Measurements from ENCODE around the gene TES. TPM values are rescaled to one million over a fixed set of nuclear protein-coding genes. Genes with fewer than 3 reads are reported as not detected.
A peak's percentile ranks its signal among the peaks of the same experiment; 100 is the strongest.

The TES gene
- total RNA-seq, 6 experiments from 2014 or later: 6.0 to 22.3 (median 12.5) TPM

DNA sequence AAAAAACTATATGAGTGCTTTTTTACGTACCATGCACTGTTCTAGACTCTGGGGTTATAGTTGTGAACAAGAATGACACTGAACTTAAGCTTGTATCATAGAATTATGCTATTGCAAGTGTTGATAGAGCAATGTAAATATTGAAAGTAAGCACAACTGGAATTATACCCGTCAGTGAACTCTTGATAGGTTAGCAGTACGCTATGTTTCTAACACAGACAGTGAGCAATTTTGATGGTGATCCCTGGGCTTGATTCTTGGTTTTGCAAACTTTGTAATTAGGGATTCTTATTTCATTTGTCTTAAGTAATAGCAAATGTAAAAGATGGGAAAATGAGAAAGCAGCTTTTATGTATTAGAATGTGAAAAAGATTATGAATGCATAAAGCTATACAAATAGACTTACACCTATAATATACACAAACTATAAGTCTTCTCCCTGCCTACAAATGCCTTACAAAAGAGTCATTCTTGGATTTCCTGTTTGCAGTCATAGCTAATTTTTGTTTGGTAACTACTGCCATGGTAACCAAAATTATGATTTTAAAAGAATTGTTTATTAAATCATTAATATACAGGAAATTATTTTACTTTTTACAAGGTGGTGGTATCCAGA lies 6.7 kb downstream of the TES start:
- intact Hi-C loops (cut with DNase I): no loop called here
- no peaks in the 10 kb centered on the region for H3K9me3 ChIP-seq
- DNase-seq (no peak), ATAC-seq (peak; percentile 40 to 69 (median 58))
- peaks cover 0 to 41% (median 0%) of the 10 kb centered on the region in 4 donors for H3K4me1 ChIP-seq
- 41% methylated on average over 3 of the region's 3 CpGs for whole genome bisulfite sequencing (ENCODE audit: insufficient coverage, low coverage, low lambda C conversion rate, missing lambda C conversion rate)
- H3K27ac ChIP-seq: no peak overlapping the region
- H3K27me3 ChIP-seq: no peaks in the 10 kb centered on the region
- H3K4me3 ChIP-seq: no peak overlapping the region
- TF ChIP-seq, protein P1, sequence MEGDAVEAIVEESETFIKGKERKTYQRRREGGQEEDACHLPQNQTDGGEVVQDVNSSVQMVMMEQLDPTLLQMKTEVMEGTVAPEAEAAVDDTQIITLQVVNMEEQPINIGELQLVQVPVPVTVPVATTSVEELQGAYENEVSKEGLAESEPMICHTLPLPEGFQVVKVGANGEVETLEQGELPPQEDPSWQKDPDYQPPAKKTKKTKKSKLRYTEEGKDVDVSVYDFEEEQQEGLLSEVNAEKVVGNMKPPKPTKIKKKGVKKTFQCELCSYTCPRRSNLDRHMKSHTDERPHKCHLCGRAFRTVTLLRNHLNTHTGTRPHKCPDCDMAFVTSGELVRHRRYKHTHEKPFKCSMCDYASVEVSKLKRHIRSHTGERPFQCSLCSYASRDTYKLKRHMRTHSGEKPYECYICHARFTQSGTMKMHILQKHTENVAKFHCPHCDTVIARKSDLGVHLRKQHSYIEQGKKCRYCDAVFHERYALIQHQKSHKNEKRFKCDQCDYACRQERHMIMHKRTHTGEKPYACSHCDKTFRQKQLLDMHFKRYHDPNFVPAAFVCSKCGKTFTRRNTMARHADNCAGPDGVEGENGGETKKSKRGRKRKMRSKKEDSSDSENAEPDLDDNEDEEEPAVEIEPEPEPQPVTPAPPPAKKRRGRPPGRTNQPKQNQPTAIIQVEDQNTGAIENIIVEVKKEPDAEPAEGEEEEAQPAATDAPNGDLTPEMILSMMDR (IDR thresholded peaks at IDR 0.05): no peak
- TF ChIP-seq POLR2A (IDR thresholded peaks at IDR 0.05): no peak
- H3K36me3 ChIP-seq: no peaks in the 10 kb centered on the region

DNA sequence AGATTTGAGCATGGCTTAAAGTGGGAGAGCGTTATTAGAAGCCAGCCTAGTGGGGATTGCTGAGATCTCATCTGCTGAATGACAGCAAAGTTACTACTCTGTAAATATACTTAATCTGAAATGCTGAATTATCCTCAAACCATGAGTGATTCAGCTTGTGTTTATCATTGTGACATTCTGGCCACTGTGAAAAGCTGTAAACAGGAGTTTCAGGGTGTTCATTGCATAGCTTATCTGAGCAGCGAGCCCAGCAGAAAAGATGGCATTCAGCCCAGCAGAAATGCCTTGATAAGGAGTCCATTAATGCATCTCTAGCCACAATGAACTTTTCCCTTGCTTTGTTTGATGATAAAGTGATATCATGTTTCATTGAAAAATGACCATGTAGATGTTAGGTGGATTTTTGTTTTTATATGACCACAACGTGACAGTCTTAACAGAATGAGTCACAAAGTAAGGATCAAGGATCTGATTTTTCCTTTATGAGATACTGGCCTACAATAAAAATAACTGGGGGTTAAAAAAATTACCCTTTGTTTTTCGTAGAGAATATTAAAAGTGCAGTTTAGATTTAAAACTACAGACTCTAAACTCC lies 7.8 kb downstream of the TES start:
- Histone ChIP-seq H3K36me3 (no peaks in the 10 kb centered on the region), H3K27ac (peak overlapping the region in 1 of 3 donors; percentile 20), H3K9me3 (no peaks in the 10 kb centered on the region), H3K4me1 (peaks cover 0 to 39% (median 0%) of the 10 kb centered on the region in 4 donors), H3K27me3 (no peaks in the 10 kb centered on the region), H3K4me3 (no peak overlapping the region)
- DNase-seq: peak; percentile 50 to 56 (median 55)
- ATAC-seq: peak; percentile 72 to 91 (median 88)
- intact Hi-C loops (cut with DNase I): no loop called here
- TF ChIP-seq, protein P1 (IDR thresholded peaks at IDR 0.05): no peak
- TF ChIP-seq POLR2A (IDR thresholded peaks at IDR 0.05): no peak
- 36% methylated on average over 4 of the region's 4 CpGs for WGBS (ENCODE audit: insufficient coverage, low coverage, low lambda C conversion rate, missing lambda C conversion rate)

DNA sequence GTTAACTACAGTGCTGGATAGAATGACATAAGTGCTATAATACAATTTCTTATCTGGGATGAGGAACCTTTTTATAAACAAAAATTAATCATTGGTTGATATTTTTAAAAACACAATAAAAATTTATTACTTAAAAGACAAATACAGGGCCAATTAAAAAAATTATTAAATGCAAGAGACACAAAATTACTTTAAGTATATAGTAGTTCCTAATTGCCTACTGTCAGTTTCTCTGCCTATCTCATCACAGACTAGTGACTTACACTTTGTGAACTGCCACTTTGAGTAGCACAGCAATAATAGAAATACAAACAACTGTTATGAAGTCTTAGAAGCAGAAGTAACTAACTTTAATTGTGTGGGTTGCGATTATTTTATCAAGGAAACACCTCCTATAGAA lies 8.4 kb downstream of the TES start:
- Histone ChIP-seq H3K27ac (no peak overlapping the region), H3K9me3 (no peaks in the 10 kb centered on the region), H3K36me3 (no peaks in the 10 kb centered on the region), H3K27me3 (no peaks in the 10 kb centered on the region), H3K4me3 (no peak overlapping the region), H3K4me1 (peaks cover 0 to 37% (median 0%) of the 10 kb centered on the region in 4 donors)
- intact Hi-C loops (cut with DNase I): no loop called here
- ATAC-seq (no peak), DNase-seq (no peak)
- WGBS (ENCODE audit: insufficient coverage, low coverage, low lambda C conversion rate, missing lambda C conversion rate): 0% methylated on average over 1 of the region's 1 CpG
- TF ChIP-seq, protein P1 (IDR thresholded peaks at IDR 0.05): no peak
- TF ChIP-seq POLR2A (IDR thresholded peaks at IDR 0.05): no peak

DNA sequence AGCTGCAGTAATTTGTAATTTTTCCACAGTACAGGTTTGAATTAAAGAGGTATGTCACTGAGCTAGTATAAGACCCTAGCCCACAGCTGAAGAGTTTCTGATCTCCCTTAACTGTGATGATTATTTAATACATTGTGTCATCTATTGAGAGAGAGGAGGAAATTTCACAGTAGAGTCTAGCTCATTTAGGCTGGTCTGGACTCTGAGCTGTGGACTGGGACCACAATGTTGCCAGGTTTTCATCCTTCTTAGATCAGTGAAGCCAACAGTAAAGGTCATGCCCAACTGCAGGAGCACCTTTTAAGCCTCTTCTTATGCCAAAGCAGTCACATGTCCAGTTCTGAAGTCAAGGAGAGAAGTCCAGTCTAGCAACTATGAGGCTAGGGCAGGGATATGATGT lies 8.9 kb downstream of the TES start:
- H3K36me3 ChIP-seq: no peaks in the 10 kb centered on the region
- H3K27ac ChIP-seq: no peak overlapping the region
- intact Hi-C loops (cut with DNase I): no loop called here
- H3K27me3 ChIP-seq: no peaks in the 10 kb centered on the region
- ATAC-seq (peak in 3 of 4 donors; percentile 29 to 70 (median 49)), DNase-seq (no peak)
- no peak overlapping the region for H3K4me3 ChIP-seq
- no peak for TF ChIP-seq POLR2A (IDR thresholded peaks at IDR 0.05)
- TF ChIP-seq, protein P1 (IDR thresholded peaks at IDR 0.05): no peak
- peaks cover 0 to 37% (median 0%) of the 10 kb centered on the region in 4 donors for H3K4me1 ChIP-seq
- no peaks in the 10 kb centered on the region for H3K9me3 ChIP-seq

Measured in right lobe of liver (tissue), 6 donors.